ENCODE results near the gene FLRT2. TPM values are rescaled to one million over a fixed set of nuclear protein-coding genes. Genes with fewer than 3 reads are reported as not detected.

Gene FLRT2
- total RNA-seq, 1 experiment from 2014 or later, result 4.5 TPM

- TF ChIP-seq POLR2AphosphoS5 (IDR thresholded peaks at IDR 0.05; ENCODE audit: low read depth, low read length) (no peak), REST (IDR thresholded peaks at IDR 0.05; ENCODE audit: insufficient read depth in 1 of 2, low read depth in 2 of 2, low read length in 1 of 2) (no peak), SIN3A (IDR thresholded peaks at IDR 0.05; ENCODE audit: borderline replicate concordance, insufficient read depth, low read depth, low read length) (no peak), TCF7L2 (IDR thresholded peaks at IDR 0.05; ENCODE audit: low read depth, low read length) (no peak), CTCF (IDR thresholded peaks at IDR 0.05) (no peak)
- Histone ChIP-seq H3K36me3 (ENCODE audit: control insufficient read depth, insufficient read depth, low read length) (no peaks in the 10 kb centered on the region), H3K4me3 (ENCODE audit: low read depth in 2 of 2, low read length in 2 of 2) (no peak overlapping the region), H3K27me3 (ENCODE audit: control insufficient read depth, insufficient read depth, low read length) (no peaks in the 10 kb centered on the region), H3K27ac (ENCODE audit: low read length) (no peak overlapping the region), H3K9me3 (ENCODE audit: control insufficient read depth, insufficient read depth, low read depth, low read length) (no peaks in the 10 kb centered on the region), H3K4me1 (ENCODE audit: control insufficient read depth, insufficient read depth, low read length) (no peaks in the 10 kb centered on the region)
- ChIA-PET POLR2A (no interaction called here), CTCF (no interaction called here)
- no TSS peak for BruUV-seq (replicated peaks)
- intact Hi-C loops (cut with micrococcal nuclease; ENCODE audit: unreplicated experiment) (no loop called here), in situ Hi-C loops (cut with HindIII; ENCODE audit: low pct_unique_long_range_greater_than_20kb, low sequenced_read_pairs) (no loop called here)
- no peak for DNase-seq (ENCODE audit: low read depth, low spot score)
- ATAC-seq, result no peak
Measured at GRCh38 chr14:85619851-85620250, 89.9 kb downstream of the FLRT2 start.

GRCh38 chr14:85620947-85621346, 91.0 kb downstream of the FLRT2 start:
- H3K36me3 ChIP-seq (ENCODE audit: control insufficient read depth, insufficient read depth, low read length), result no peaks in the 10 kb centered on the region
- TF ChIP-seq POLR2AphosphoS5 (IDR thresholded peaks at IDR 0.05; ENCODE audit: low read depth, low read length), result no peak
- no peak for TF ChIP-seq CTCF (IDR thresholded peaks at IDR 0.05)
- TF ChIP-seq TCF7L2 (IDR thresholded peaks at IDR 0.05; ENCODE audit: low read depth, low read length), result no peak
- no peak for TF ChIP-seq REST (IDR thresholded peaks at IDR 0.05; ENCODE audit: insufficient read depth in 1 of 2, low read depth in 2 of 2, low read length in 1 of 2)
- no peak for TF ChIP-seq SIN3A (IDR thresholded peaks at IDR 0.05; ENCODE audit: borderline replicate concordance, insufficient read depth, low read depth, low read length)
- no peak for ATAC-seq

More at GRCh38 chr14:85620947-85621346, 91.0 kb downstream of the FLRT2 start:
- Histone ChIP-seq H3K9me3 (ENCODE audit: control insufficient read depth, insufficient read depth, low read depth, low read length) (no peaks in the 10 kb centered on the region), H3K27ac (ENCODE audit: low read length) (no peak overlapping the region), H3K4me3 (ENCODE audit: low read depth in 2 of 2, low read length in 2 of 2) (no peak overlapping the region), H3K4me1 (ENCODE audit: control insufficient read depth, insufficient read depth, low read length) (no peaks in the 10 kb centered on the region), H3K27me3 (ENCODE audit: control insufficient read depth, insufficient read depth, low read length) (no peaks in the 10 kb centered on the region)
- in situ Hi-C loops (cut with HindIII; ENCODE audit: low pct_unique_long_range_greater_than_20kb, low sequenced_read_pairs), result no loop called here
- ChIA-PET POLR2A (no interaction called here), CTCF (no interaction called here)
- no peak for DNase-seq (ENCODE audit: low read depth, low spot score)
- BruUV-seq (replicated peaks), result no TSS peak
- intact Hi-C loops (cut with micrococcal nuclease; ENCODE audit: unreplicated experiment), result no loop called here
